A549 (cell line): ENCODE data around the gene USP24. TPM values are rescaled to one million over a fixed set of nuclear protein-coding genes. Genes with fewer than 3 reads are reported as not detected.

Experiments
- ATAC-seq, 2 experiments: fragments of 200-7000 bp in 1 of 2; fragments of >200 bp in 1 of 2; cut with Nextera tagmentation in 1 of 2; cut with Tn5 transposase in 1 of 2; 3 replicates each; pipeline versions ENCODE4 v1.8.0 to v1.9.1; 2018 to 2020; ENCODE audit warnings: mild to moderate bottlenecking in 1 of 2, moderate library complexity in 1 of 2
- CTCF ChIA-PET: fragments of 300-600 bp; sonication (Branson Sonifier 250); formaldehyde crosslinking; extraction: SDS; loops from one replicate; lab custom pipeline; 2021; ENCODE audit warnings: antibody characterized with exemption, inconsistent platforms; lab: Yijun Ruan, JAX
- POLR2A ChIA-PET: fragments of 350-600 bp; formaldehyde crosslinking; extraction: SDS; loops from one replicate; lab custom pipeline; 2021; ENCODE audit warnings: antibody characterized with exemption, inconsistent platforms; lab: Yijun Ruan, JAX
- DNase-seq, 2 experiments: peaks; one replicate each; pipeline versions ENCODE4 v3.0.0 to v3.0.0-alpha.2; 2011 to 2016; ENCODE audit warnings: low read depth in 1 of 2, low spot score in 1 of 2
- FAIRE-seq: peaks from 2 replicates; lab custom pipeline; 2011; peaks lifted over from hg19 to GRCh38; lab: Jason Lieb, UNC
- H3K27ac ChIP-seq, 2 experiments: fragments of >200 bp; sonication (Bioruptor Twin); formaldehyde crosslinking; 3 replicates each; pipeline ENCODE4 v1.5.1; 2016 to 2017
- H3K4me1 ChIP-seq: fragments of >200 bp; sonication (Bioruptor Twin); formaldehyde crosslinking; 3 replicates; pipeline ENCODE4 v1.6.1; 2016
- H3K4me2 ChIP-seq: fragments of >200 bp; sonication (Bioruptor Twin); formaldehyde crosslinking; 3 replicates; pipeline ENCODE4 v1.6.1; 2016
- H3K4me3 ChIP-seq: fragments of >200 bp; sonication (Bioruptor Twin); formaldehyde crosslinking; 3 replicates; pipeline ENCODE4 v1.5.1; 2016
- H3K9me3 ChIP-seq: fragments of >200 bp; sonication (Bioruptor Twin); formaldehyde crosslinking; 3 replicates; pipeline ENCODE4 v1.6.1; 2016
- BHLHE40 ChIP-seq: IDR thresholded peaks from 2 replicates; pipeline ENCODE4 v1.6.1; 2012; ENCODE audit warnings: low read depth, low read length, inconsistent platforms
- CBX2 ChIP-seq: fragments of 200-600 bp; sonication (generic); IDR thresholded peaks from 2 replicates; pipeline ENCODE4 v1.6.1; 2016; ENCODE audit warnings: low read depth, mild to moderate bottlenecking, borderline replicate concordance
- FOXS1 ChIP-seq: fragments of 250-450 bp; sonication (Bioruptor Pico); IDR thresholded peaks from 2 replicates; pipeline ENCODE4 v1.5.0; 2020; ENCODE audit warnings: mild to moderate bottlenecking, moderate library complexity
- HOXA7 ChIP-seq: fragments of 250-450 bp; sonication (Bioruptor Pico); IDR thresholded peaks from 2 replicates; pipeline ENCODE4 v1.5.0; 2020; ENCODE audit warnings: mild to moderate bottlenecking, moderate library complexity
- HOXB5 ChIP-seq: fragments of 250-450 bp; sonication (Bioruptor Pico); IDR thresholded peaks from 2 replicates; pipeline ENCODE4 v1.5.0; 2020; ENCODE audit warnings: mild to moderate bottlenecking, moderate library complexity
- JUN ChIP-seq, 2 experiments: fragments of >200 bp; sonication (Bioruptor Twin); formaldehyde crosslinking; IDR thresholded peaks; 2 replicates in 1 of 2; 3 replicates in 1 of 2; pipeline ENCODE4 v1.6.1; 2016 to 2017
- MAZ ChIP-seq: fragments of 150-350 bp; IDR thresholded peaks from 2 replicates; pipeline ENCODE4 v1.6.1; 2014; ENCODE audit warnings: antibody characterized with exemption, low read depth, low read length, borderline replicate concordance
- MYC ChIP-seq: IDR thresholded peaks from 2 replicates; pipeline ENCODE4 v1.6.1; 2012; ENCODE audit warnings: mild to moderate bottlenecking, inconsistent platforms, low read length, improper control_type of control experiment, borderline replicate concordance
- POLR2A ChIP-seq: IDR thresholded peaks from 2 replicates; pipeline ENCODE4 v1.6.1; 2012; ENCODE audit warnings: mild to moderate bottlenecking, low read length
- POLR2AphosphoS2 ChIP-seq: conservative IDR thresholded peaks from 2 replicates; pipeline ENCODE4 v1.6.1; 2012; ENCODE audit warnings: low read length, improper control_type of control experiment, inconsistent platforms
- SMC3 ChIP-seq: fragments of >200 bp; sonication (Bioruptor Twin); formaldehyde crosslinking; IDR thresholded peaks from 3 replicates; pipeline ENCODE4 v1.6.1; 2018; ENCODE audit warnings: inconsistent platforms
- TP53 ChIP-seq: fragments of 250-450 bp; sonication (Bioruptor Pico); IDR thresholded peaks from 2 replicates; pipeline ENCODE4 v1.5.0; 2021; ENCODE audit warnings: mild to moderate bottlenecking, moderate library complexity
- ZFP36 ChIP-seq: fragments of 450-650 bp; IDR thresholded peaks from 2 replicates; pipeline ENCODE4 v1.6.1; 2014; ENCODE audit warnings: borderline replicate concordance; ENCODE audit not compliant: partially characterized antibody
- ZNF302 ChIP-seq: fragments of 250-450 bp; sonication (Bioruptor Pico); IDR thresholded peaks from 2 replicates; pipeline ENCODE4 v1.9.0; 2021; ENCODE audit warnings: inconsistent platforms, mild to moderate bottlenecking, moderate library complexity
- WGBS: methylation state at CpG from one replicate; pipeline ENCODE4 v1.1.6; 2017; ENCODE audit errors: missing lambda C conversion rate; 5-methylcytosine and 5-hydroxymethylcytosine counted together
- polyA plus RNA-seq, 4 experiments: library from polyadenylated mRNA; depleted of rRNA in 3 of 4; stranded (reverse); fragments of >200 nt; fragmentation: RNase III in 1 of 4; extraction: RNeasy Plus Mini Kit Qiagen cat#74134 plus additional on column Dnase treatment in 1 of 4; gene quantifications; 2 replicates in 3 of 4; 3 replicates in 1 of 4; pipeline ENCODE4 v1.2.3, GENCODE V29; 2011 to 2017
- TF ChIP-seq, protein P1 (sequence below): fragments of 250-450 bp; sonication (Bioruptor Pico); IDR thresholded peaks from 2 replicates; pipeline ENCODE4 v1.5.0; 2021; ENCODE audit warnings: mild to moderate bottlenecking, moderate library complexity, borderline replicate concordance
- TF ChIP-seq, protein P2 (sequence below): fragments of 150-350 bp; IDR thresholded peaks from 2 replicates; pipeline ENCODE4 v1.6.1; 2014; ENCODE audit warnings: low read depth, mild to moderate bottlenecking, low read length
- TF ChIP-seq, protein P3 (sequence below): fragments of >200 bp; sonication (Bioruptor Twin); formaldehyde crosslinking; IDR thresholded peaks from 3 replicates; pipeline ENCODE4 v1.5.1; 2016
- TF ChIP-seq, protein P4 (sequence below): fragments of 250-450 bp; sonication (Bioruptor Pico); IDR thresholded peaks from 2 replicates; pipeline ENCODE4 v1.5.0; 2020; ENCODE audit warnings: low read depth, mild to moderate bottlenecking, moderate library complexity

The USP24 gene
- polyA plus RNA-seq, 2 of the 4 experiments (the other 2 are of a cell fraction) = 14.7 to 21.7 TPM

DNA sequence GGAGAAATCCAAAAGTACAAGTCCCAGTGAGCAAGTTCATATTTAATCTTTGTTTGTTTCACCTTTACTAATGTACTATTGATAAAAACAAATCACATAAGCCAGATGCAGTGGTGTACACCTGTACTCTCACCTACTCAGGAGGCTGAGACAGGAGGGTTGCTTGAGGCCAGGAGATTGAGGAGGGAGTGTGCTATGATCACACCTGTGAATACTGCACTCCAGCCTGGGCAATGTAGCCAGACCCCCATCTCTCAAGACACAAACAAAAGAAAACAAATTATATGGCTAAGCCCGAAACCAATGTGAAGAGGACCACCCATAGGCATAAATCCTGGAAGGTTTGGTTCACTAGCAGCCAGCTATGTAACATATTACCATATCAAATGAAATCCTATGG is 9.6 kb upstream of the USP24 start:
- CTCF ChIA-PET = no interaction called here
- POLR2A ChIA-PET = no interaction called here
- 64% methylated on average over 1 of the region's 1 CpG for WGBS
- DNase-seq (no peak), FAIRE-seq (no peak), ATAC-seq (no peak)
- Histone ChIP-seq H3K4me2 (no peak overlapping the region), H3K27ac (no peak overlapping the region), H3K4me3 (no peak overlapping the region), H3K4me1 (no peaks in the 10 kb centered on the region), H3K9me3 (peaks cover 4% of the 10 kb centered on the region; the same call in 1 of the 3 replicates)
- TF ChIP-seq CBX2 (no peak), MYC (no peak), ZNF302 (CRISPR knock-in tag) (no peak), ZFP36 (no peak), FOXS1 (CRISPR knock-in tag) (no peak), POLR2A (no peak), JUN (IDR thresholded peaks at IDR 0.05) (no peak), SMC3 (no peak), POLR2AphosphoS2 (no peak), MAZ (no peak), BHLHE40 (no peak), HOXB5 (CRISPR knock-in tag) (no peak), TP53 (no peak)
- TF ChIP-seq, protein P1, sequence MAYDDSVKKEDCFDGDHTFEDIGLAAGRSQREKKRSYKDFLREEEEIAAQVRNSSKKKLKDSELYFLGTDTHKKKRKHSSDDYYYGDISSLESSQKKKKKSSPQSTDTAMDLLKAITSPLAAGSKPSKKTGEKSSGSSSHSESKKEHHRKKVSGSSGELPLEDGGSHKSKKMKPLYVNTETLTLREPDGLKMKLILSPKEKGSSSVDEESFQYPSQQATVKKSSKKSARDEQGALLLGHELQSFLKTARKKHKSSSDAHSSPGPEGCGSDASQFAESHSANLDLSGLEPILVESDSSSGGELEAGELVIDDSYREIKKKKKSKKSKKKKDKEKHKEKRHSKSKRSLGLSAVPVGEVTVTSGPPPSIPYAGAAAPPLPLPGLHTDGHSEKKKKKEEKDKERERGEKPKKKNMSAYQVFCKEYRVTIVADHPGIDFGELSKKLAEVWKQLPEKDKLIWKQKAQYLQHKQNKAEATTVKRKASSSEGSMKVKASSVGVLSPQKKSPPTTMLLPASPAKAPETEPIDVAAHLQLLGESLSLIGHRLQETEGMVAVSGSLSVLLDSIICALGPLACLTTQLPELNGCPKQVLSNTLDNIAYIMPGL (CRISPR knock-in tag) = no peak
- TF ChIP-seq, protein P2, sequence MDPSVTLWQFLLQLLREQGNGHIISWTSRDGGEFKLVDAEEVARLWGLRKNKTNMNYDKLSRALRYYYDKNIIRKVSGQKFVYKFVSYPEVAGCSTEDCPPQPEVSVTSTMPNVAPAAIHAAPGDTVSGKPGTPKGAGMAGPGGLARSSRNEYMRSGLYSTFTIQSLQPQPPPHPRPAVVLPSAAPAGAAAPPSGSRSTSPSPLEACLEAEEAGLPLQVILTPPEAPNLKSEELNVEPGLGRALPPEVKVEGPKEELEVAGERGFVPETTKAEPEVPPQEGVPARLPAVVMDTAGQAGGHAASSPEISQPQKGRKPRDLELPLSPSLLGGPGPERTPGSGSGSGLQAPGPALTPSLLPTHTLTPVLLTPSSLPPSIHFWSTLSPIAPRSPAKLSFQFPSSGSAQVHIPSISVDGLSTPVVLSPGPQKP = no peak
- TF ChIP-seq, protein P3, sequence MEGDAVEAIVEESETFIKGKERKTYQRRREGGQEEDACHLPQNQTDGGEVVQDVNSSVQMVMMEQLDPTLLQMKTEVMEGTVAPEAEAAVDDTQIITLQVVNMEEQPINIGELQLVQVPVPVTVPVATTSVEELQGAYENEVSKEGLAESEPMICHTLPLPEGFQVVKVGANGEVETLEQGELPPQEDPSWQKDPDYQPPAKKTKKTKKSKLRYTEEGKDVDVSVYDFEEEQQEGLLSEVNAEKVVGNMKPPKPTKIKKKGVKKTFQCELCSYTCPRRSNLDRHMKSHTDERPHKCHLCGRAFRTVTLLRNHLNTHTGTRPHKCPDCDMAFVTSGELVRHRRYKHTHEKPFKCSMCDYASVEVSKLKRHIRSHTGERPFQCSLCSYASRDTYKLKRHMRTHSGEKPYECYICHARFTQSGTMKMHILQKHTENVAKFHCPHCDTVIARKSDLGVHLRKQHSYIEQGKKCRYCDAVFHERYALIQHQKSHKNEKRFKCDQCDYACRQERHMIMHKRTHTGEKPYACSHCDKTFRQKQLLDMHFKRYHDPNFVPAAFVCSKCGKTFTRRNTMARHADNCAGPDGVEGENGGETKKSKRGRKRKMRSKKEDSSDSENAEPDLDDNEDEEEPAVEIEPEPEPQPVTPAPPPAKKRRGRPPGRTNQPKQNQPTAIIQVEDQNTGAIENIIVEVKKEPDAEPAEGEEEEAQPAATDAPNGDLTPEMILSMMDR = no peak
- TF ChIP-seq, protein P4, sequence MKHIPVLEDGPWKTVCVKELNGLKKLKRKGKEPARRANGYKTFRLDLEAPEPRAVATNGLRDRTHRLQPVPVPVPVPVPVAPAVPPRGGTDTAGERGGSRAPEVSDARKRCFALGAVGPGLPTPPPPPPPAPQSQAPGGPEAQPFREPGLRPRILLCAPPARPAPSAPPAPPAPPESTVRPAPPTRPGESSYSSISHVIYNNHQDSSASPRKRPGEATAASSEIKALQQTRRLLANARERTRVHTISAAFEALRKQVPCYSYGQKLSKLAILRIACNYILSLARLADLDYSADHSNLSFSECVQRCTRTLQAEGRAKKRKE = no peak

DNA sequence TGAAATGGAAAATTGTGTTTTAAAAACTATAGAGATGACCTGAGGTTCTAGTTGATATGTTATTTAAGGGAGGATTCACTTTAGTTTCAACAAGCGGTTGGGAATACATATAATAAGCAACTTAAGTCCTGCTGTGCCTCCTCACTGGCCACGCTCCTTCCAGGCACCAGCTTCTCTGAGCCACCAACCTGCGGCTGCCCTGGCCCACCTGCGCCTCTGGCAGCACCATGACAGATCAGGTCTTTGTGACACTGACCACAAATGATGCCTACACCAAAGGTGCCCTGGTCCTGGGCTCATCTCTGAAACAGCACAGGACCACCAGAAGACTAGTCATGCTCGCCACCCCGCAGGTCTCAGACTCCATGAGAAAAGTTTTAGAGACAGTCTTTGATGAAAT is 7.0 kb upstream of the USP24 start:
- H3K27ac ChIP-seq = no peak overlapping the region
- DNase-seq (no peak), FAIRE-seq (no peak), ATAC-seq (no peak)
- H3K9me3 ChIP-seq = no peaks in the 10 kb centered on the region
- H3K4me1 ChIP-seq = peaks cover 7% of the 10 kb centered on the region; the same call in 2 of the 3 replicates
- 78% methylated on average over 5 of the region's 6 CpGs for WGBS
- CTCF ChIA-PET = no interaction called here
- POLR2A ChIA-PET = no interaction called here
- H3K4me2 ChIP-seq = no peak overlapping the region
- no peak overlapping the region for H3K4me3 ChIP-seq
- TF ChIP-seq, protein P3 = no peak
- no peak for TF ChIP-seq HOXA7 (CRISPR knock-in tag)
- TF ChIP-seq POLR2AphosphoS2 = no peak
